HCT116 (cell line): Measurements from ENCODE around the gene CSNK1D. TPM values are rescaled to one million over a fixed set of nuclear protein-coding genes. Genes with fewer than 3 reads are reported as not detected.

ENCODE experiments used
- ATAC-seq: fragments of 200-7000 bp; cut with Tn5 transposase; 2 replicates; pipeline ENCODE4 v1.9.1; 2020; ENCODE audit warnings: mild to moderate bottlenecking, moderate library complexity
- BruUV-seq: library from RNA; stranded (reverse); fragments of 400-500 nt; replicated peaks from 2 replicates; lab custom pipeline; 2021; lab: Mats Ljungman, UMichigan
- CTCF ChIA-PET: fragments of 300-600 bp; sonication (Branson Sonifier 250); formaldehyde crosslinking; loops from one replicate; lab custom pipeline; 2021; ENCODE audit warnings: antibody characterized with exemption; lab: Charles Lee
- POLR2A ChIA-PET: fragments of 300-600, 350-600 bp; sonication (Branson Sonifier 250); formaldehyde crosslinking; loops from one replicate; lab custom pipeline; 2021; ENCODE audit warnings: antibody characterized with exemption; lab: Charles Lee
- RAD21 ChIA-PET, 2 experiments: fragments of 300-600 bp; sonication (Branson Sonifier 250); formaldehyde crosslinking; loops; one replicate each; lab custom pipeline; 2023; ENCODE audit warnings: low total read pairs in 2 of 2; ENCODE audit not compliant: uncharacterized antibody in 2 of 2, unreplicated experiment in 2 of 2, low non-redundant PET in 1 of 2; lab: Charles Lee
- DNase-seq: peaks from one replicate; pipeline ENCODE4 v3.0.0-alpha.2; 2010; ENCODE audit warnings: low read depth, low spot score
- H2AFZ ChIP-seq: fragments of 200-600 bp; shearing (Covaris generic), sonication (generic); 2 replicates; pipeline ENCODE4 v1.6.1; 2017; ENCODE audit warnings: low read depth, mixed run types, mixed read lengths, antibody characterized with exemption, low read length; ENCODE audit not compliant: poor library complexity, severe bottlenecking
- H3K27ac ChIP-seq: 2 replicates; pipeline ENCODE4 v1.5.1; 2012; ENCODE audit warnings: low read depth, low read length
- H3K27me3 ChIP-seq: fragments of 200-600 bp; sonication (generic); 2 replicates; pipeline ENCODE4 v1.6.1; 2016; ENCODE audit warnings: mixed run types, low read length, mixed read lengths; ENCODE audit not compliant: insufficient read depth
- H3K36me3 ChIP-seq, 2 experiments: fragments of 200-500 bp in 1 of 2; fragments of 200-600 bp in 1 of 2; sonication (Bioruptor generic) in 1 of 2; sonication (generic) in 1 of 2; 2 replicates each; pipeline versions ENCODE4 v1.5.1 to v1.6.1; 2014 to 2016; ENCODE audit warnings: low read length in 2 of 2, inconsistent platforms in 1 of 2, mixed read lengths in 1 of 2, mixed run types in 1 of 2; ENCODE audit not compliant: insufficient read depth in 2 of 2, control insufficient read depth in 1 of 2
- H3K4me1 ChIP-seq, 2 experiments: fragments of 200-600 bp in 1 of 2; sonication (generic) in 1 of 2; 2 replicates each; pipeline versions ENCODE4 v1.5.1 to v1.6.1; 2012 to 2017; ENCODE audit warnings: low read length in 2 of 2, inconsistent platforms in 1 of 2, mild to moderate bottlenecking in 1 of 2, mixed read lengths in 1 of 2, mixed run types in 1 of 2, moderate library complexity in 1 of 2; ENCODE audit not compliant: insufficient read depth in 2 of 2, control insufficient read depth in 1 of 2
- H3K4me2 ChIP-seq: fragments of 200-600 bp; sonication (generic); 2 replicates; pipeline ENCODE4 v1.6.1; 2017; ENCODE audit warnings: mixed run types, low read length, mixed read lengths
- H3K4me3 ChIP-seq, 2 experiments: fragments of 200-600 bp in 1 of 2; sonication (generic) in 1 of 2; replicated peaks in 1 of 2; 2 replicates each; pipeline ENCODE4 v1.5.1; 2011 to 2016; ENCODE audit warnings: low read length in 2 of 2, control low read depth in 1 of 2, low read depth in 1 of 2, mild to moderate bottlenecking in 1 of 2, mixed read lengths in 1 of 2, mixed run types in 1 of 2
- H3K79me2 ChIP-seq: fragments of 200-600 bp; sonication (generic); 2 replicates; pipeline ENCODE4 v1.6.1; 2017; ENCODE audit warnings: mild to moderate bottlenecking, mixed run types, low read length, moderate library complexity, mixed read lengths; ENCODE audit not compliant: insufficient read depth
- H3K9ac ChIP-seq: fragments of 200-600 bp; sonication (generic); 2 replicates; pipeline ENCODE4 v1.6.1; 2016; ENCODE audit warnings: low read length, mixed read lengths
- H3K9me2 ChIP-seq: fragments of 200-600 bp; sonication (generic), shearing (Covaris generic); 2 replicates; pipeline ENCODE4 v1.6.1; 2017; ENCODE audit warnings: mixed run types, mild to moderate bottlenecking, moderate library complexity; ENCODE audit not compliant: insufficient read depth
- H3K9me3 ChIP-seq, 2 experiments: fragments of 200-500 bp in 1 of 2; fragments of 200-600 bp in 1 of 2; sonication (Bioruptor generic) in 1 of 2; sonication (generic) in 1 of 2; 2 replicates each; pipeline ENCODE4 v1.6.1; 2014 to 2017; ENCODE audit warnings: low read length in 2 of 2, mixed read lengths in 2 of 2, inconsistent platforms in 1 of 2, low read depth in 1 of 2, mild to moderate bottlenecking in 1 of 2, mixed run types in 1 of 2, moderate library complexity in 1 of 2; ENCODE audit not compliant: control insufficient read depth in 1 of 2, insufficient read depth in 1 of 2
- H4K20me1 ChIP-seq: fragments of 200-600 bp; sonication (generic), shearing (Covaris generic); 2 replicates; pipeline ENCODE4 v1.6.1; 2017; ENCODE audit warnings: mixed run types, mild to moderate bottlenecking, moderate library complexity; ENCODE audit not compliant: insufficient read depth
- CBX3 ChIP-seq: IDR thresholded peaks from 2 replicates; pipeline ENCODE4 v1.6.1; 2012; ENCODE audit warnings: low read depth
- EGR1 ChIP-seq: IDR thresholded peaks from 2 replicates; pipeline ENCODE4 v1.6.1; 2012; ENCODE audit warnings: low read depth
- ELF1 ChIP-seq: IDR thresholded peaks from 2 replicates; pipeline ENCODE4 v1.6.1; 2012; ENCODE audit warnings: low read depth, borderline replicate concordance
- EZH2phosphoT487 ChIP-seq: fragments of 200-600 bp; IDR thresholded peaks from 2 replicates; pipeline ENCODE4 v1.6.1; 2018; ENCODE audit warnings: antibody characterized with exemption, borderline replicate concordance
- FOSL1 ChIP-seq: IDR thresholded peaks from 2 replicates; pipeline ENCODE4 v1.6.1; 2012; ENCODE audit warnings: low read depth
- JUND ChIP-seq: IDR thresholded peaks from 2 replicates; pipeline ENCODE4 v1.6.1; 2012
- POLR2A ChIP-seq: IDR thresholded peaks from 2 replicates; pipeline ENCODE4 v1.7.0; 2011; ENCODE audit warnings: borderline replicate concordance; ENCODE audit not compliant: insufficient read depth, insufficient read length; ENCODE audit errors: extremely low read depth
- POLR2AphosphoS5 ChIP-seq: IDR thresholded peaks from 2 replicates; pipeline ENCODE4 v1.6.1; 2011; ENCODE audit warnings: mild to moderate bottlenecking, low read depth, low read length, moderate library complexity
- RAD21 ChIP-seq: IDR thresholded peaks from 2 replicates; pipeline ENCODE4 v1.6.1; 2012; ENCODE audit warnings: low read depth, mild to moderate bottlenecking
- SIN3A ChIP-seq: IDR thresholded peaks from 2 replicates; pipeline ENCODE4 v1.6.1; 2012; ENCODE audit warnings: low read depth
- SP1 ChIP-seq: IDR thresholded peaks from 2 replicates; pipeline ENCODE4 v1.6.1; 2012; ENCODE audit warnings: low read depth
- TCF7L2 ChIP-seq: IDR thresholded peaks from 2 replicates; pipeline ENCODE4 v1.7.0; 2011; ENCODE audit warnings: borderline replicate concordance, inconsistent platforms; ENCODE audit not compliant: insufficient read depth, insufficient read length; ENCODE audit errors: extremely low read depth
- YY1 ChIP-seq: IDR thresholded peaks from 2 replicates; pipeline ENCODE4 v1.6.1; 2011; ENCODE audit warnings: low read length, low read depth, moderate library complexity, mild to moderate bottlenecking; ENCODE audit not compliant: insufficient replicate concordance; ENCODE audit errors: extremely low read depth
- ZFX ChIP-seq: fragments of 450-650 bp; IDR thresholded peaks from 2 replicates; pipeline ENCODE4 v1.6.1; 2017
- ZNF274 ChIP-seq: fragments of 200-500 bp; sonication (Bioruptor generic); IDR thresholded peaks from 2 replicates; pipeline ENCODE4 v1.6.1; 2014; ENCODE audit warnings: mild to moderate bottlenecking, low read depth, low read length, inconsistent platforms
- intact Hi-C: fragments of 100-400 bp; cut with micrococcal nuclease; formaldehyde crosslinking; loops from 2 replicates; pipeline ENCODE4 v1.10.0; 2022
- total RNA-seq: library from RNA; stranded (reverse); gene quantifications from one replicate; pipeline ENCODE4 v1.2.1, GENCODE V29; 2021; ENCODE audit not compliant: unreplicated experiment
- TF ChIP-seq, protein P1 (sequence below): IDR thresholded peaks from 2 replicates; pipeline ENCODE4 v1.6.1; 2012
- TF ChIP-seq, protein P2 (sequence below): IDR thresholded peaks from 2 replicates; pipeline ENCODE4 v1.6.1; 2012; ENCODE audit warnings: low read depth

The CSNK1D gene
- total RNA-seq, 1 experiment from 2014 or later: 176 TPM

DNA sequence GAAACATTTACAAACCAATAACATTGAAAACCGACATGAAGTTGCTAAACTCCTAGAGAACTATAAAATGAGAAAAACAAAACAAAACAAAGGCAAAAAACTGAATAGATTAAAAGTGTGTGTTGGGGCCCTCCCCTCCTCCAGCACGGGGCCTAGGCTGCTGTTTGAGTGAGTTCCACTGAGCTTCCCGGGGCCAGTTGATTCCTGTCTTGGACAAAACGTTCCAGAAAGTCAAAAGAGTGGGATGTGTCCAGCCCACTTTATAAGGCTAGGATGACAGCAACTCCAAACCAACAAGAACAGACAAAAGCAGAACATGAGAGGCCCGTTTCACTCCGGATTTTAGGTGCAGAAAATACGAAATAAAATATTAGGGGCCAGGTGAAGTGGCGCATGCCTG lies 11.6 kb upstream of the CSNK1D start:
- ChIA-PET CTCF (no interaction called here), RAD21 (no interaction called here), POLR2A (interaction anchor here (1.8 kb wide), 1 partner anchor 9 kb away, joined by 3 read pairs; no protein-coding TSS in a partner anchor)
- no peak overlapping the region for H3K27ac ChIP-seq
- no peaks in the 10 kb centered on the region for H3K9me2 ChIP-seq
- DNase-seq (no peak), ATAC-seq (no peak)
- H2AFZ ChIP-seq: no peak overlapping the region
- no peaks in the 10 kb centered on the region for H3K27me3 ChIP-seq
- H3K9me3 ChIP-seq: no peaks in the 10 kb centered on the region
- BruUV-seq: no TSS peak
- H3K79me2 ChIP-seq: no peaks in the 10 kb centered on the region
- H3K9ac ChIP-seq: no peak overlapping the region
- H3K4me3 ChIP-seq: no peak overlapping the region
- intact Hi-C loops: no loop called here
- H3K4me1 ChIP-seq: peaks cover 54 to 70% of the 10 kb centered on the region in 2 experiments
- TF ChIP-seq CBX3: no peak
- no peak for TF ChIP-seq EGR1
- TF ChIP-seq POLR2AphosphoS5: no peak
- TF ChIP-seq JUND: no peak
- TF ChIP-seq SP1: no peak
- TF ChIP-seq POLR2A: no peak
- TF ChIP-seq ELF1: no peak
- no peak for TF ChIP-seq SIN3A
- no peak for TF ChIP-seq FOSL1
- H3K4me2 ChIP-seq: no peak overlapping the region
- no peaks in the 10 kb centered on the region for H4K20me1 ChIP-seq
- no peaks in the 10 kb centered on the region for H3K36me3 ChIP-seq

DNA sequence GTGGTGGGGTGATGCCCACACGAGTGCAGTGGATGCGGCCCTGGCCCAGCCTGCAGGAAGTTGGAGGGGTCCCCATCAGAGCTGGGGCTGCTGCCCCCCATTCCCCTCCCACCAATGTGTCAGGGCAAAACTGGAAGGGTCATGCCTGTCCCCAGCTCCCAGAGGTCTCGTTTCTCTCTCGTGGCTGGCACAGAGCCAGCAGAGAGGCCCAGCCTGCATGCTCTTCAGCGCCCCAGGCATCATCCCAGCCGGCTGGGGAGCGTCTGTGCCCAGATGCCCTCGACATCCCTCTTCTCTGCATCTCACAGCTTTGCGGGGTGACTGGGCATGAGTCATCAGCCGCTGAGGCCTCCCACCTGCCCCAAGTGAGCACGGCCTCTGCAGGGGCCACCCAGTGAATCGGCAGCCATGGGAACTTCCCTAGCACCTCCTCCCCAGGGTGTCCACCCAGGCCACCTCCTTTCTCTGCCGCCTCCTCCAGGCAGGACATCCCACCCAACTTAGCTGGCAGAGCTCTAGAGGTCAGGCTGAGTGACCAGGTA lies 9.8 kb upstream of the CSNK1D start:
- Histone ChIP-seq H3K27ac (peak overlapping the region; percentile 59; the same call in 1 of the 2 replicates), H3K79me2 (no peaks in the 10 kb centered on the region), H3K4me2 (peak overlapping the region; percentile 69), H3K36me3 (no peaks in the 10 kb centered on the region), H3K27me3 (no peaks in the 10 kb centered on the region), H3K4me3 (no peak overlapping the region; a peak in 1 of 4 replicates), H3K9me2 (no peaks in the 10 kb centered on the region), H3K9me3 (no peaks in the 10 kb centered on the region), H3K9ac (peak overlapping the region; percentile 45), H4K20me1 (no peaks in the 10 kb centered on the region), H3K4me1 (peaks cover 47 to 53% of the 10 kb centered on the region in 2 experiments), H2AFZ (no peak overlapping the region)
- POLR2A ChIA-PET: interaction anchor here (0.8 to 4.8 kb wide), 7 partner anchors 9 to 77 kb away, joined by 3 to 35 read pairs (median 4); partner anchors contain the start of gene CSNK1D
- intact Hi-C loops: no loop called here
- DNase-seq (no peak), ATAC-seq (peak; percentile 10; the same call in 1 of the 2 replicates)
- no TSS peak for BruUV-seq
- CTCF ChIA-PET: interaction anchor here (1.3 kb wide), 1 partner anchor 15 kb away, joined by 3 read pairs; no protein-coding TSS in a partner anchor
- RAD21 ChIA-PET: interaction anchor here in 1 of 2 experiments (0.6 kb wide), 1 partner anchor 10 kb away, joined by 7 read pairs; the partner anchor contains the start of gene CSNK1D
- TF ChIP-seq RAD21 (no peak), EGR1 (no peak), YY1 (no peak), ZFX (no peak), ZNF274 (no peak), POLR2A (no peak), EZH2phosphoT487 (no peak), CBX3 (no peak), POLR2AphosphoS5 (no peak), ELF1 (no peak), SP1 (no peak), TCF7L2 (no peak), JUND (no peak)
- TF ChIP-seq, protein P1, sequence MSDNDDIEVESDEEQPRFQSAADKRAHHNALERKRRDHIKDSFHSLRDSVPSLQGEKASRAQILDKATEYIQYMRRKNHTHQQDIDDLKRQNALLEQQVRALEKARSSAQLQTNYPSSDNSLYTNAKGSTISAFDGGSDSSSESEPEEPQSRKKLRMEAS: no peak
- TF ChIP-seq, protein P2, sequence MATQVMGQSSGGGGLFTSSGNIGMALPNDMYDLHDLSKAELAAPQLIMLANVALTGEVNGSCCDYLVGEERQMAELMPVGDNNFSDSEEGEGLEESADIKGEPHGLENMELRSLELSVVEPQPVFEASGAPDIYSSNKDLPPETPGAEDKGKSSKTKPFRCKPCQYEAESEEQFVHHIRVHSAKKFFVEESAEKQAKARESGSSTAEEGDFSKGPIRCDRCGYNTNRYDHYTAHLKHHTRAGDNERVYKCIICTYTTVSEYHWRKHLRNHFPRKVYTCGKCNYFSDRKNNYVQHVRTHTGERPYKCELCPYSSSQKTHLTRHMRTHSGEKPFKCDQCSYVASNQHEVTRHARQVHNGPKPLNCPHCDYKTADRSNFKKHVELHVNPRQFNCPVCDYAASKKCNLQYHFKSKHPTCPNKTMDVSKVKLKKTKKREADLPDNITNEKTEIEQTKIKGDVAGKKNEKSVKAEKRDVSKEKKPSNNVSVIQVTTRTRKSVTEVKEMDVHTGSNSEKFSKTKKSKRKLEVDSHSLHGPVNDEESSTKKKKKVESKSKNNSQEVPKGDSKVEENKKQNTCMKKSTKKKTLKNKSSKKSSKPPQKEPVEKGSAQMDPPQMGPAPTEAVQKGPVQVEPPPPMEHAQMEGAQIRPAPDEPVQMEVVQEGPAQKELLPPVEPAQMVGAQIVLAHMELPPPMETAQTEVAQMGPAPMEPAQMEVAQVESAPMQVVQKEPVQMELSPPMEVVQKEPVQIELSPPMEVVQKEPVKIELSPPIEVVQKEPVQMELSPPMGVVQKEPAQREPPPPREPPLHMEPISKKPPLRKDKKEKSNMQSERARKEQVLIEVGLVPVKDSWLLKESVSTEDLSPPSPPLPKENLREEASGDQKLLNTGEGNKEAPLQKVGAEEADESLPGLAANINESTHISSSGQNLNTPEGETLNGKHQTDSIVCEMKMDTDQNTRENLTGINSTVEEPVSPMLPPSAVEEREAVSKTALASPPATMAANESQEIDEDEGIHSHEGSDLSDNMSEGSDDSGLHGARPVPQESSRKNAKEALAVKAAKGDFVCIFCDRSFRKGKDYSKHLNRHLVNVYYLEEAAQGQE: no peak
